K562 (cell line): ENCODE data around the gene UVRAG. TPM values are rescaled to one million over a fixed set of nuclear protein-coding genes. Genes with fewer than 3 reads are reported as not detected.

Experiments
- ARID1B ChIP-seq: fragments of 450-650 bp; IDR thresholded peaks from 2 replicates; pipeline ENCODE4 v1.6.1; 2016; ENCODE audit warnings: antibody characterized with exemption, mild to moderate bottlenecking, inconsistent platforms
- ATF1 ChIP-seq, 2 experiments: fragments of 450-650 bp in 1 of 2; IDR thresholded peaks; 2 replicates each; pipeline ENCODE4 v1.6.1; 2016; ENCODE audit warnings: missing compliant biosample characterization in 1 of 2, missing genetic modification characterization in 1 of 2
- BCL6 ChIP-seq: fragments of 250-450 bp; sonication (Bioruptor Pico); IDR thresholded peaks from 2 replicates; pipeline ENCODE4 v1.4.0; 2020
- BMI1 ChIP-seq: fragments of 150-350 bp; IDR thresholded peaks from 2 replicates; pipeline ENCODE4 v1.6.1; 2014; ENCODE audit warnings: low read length
- C11orf30 ChIP-seq: fragments of 450-650 bp; IDR thresholded peaks from 2 replicates; pipeline ENCODE4 v1.6.1; 2016; ENCODE audit warnings: low read depth, mild to moderate bottlenecking
- CBFA2T2 ChIP-seq: fragments of 450-650 bp; conservative IDR thresholded peaks from 2 replicates; pipeline ENCODE4 v1.6.1; 2017; ENCODE audit warnings: mild to moderate bottlenecking
- CSDE1 ChIP-seq, 2 experiments: fragments of 450-650 bp; IDR thresholded peaks; 2 replicates each; pipeline ENCODE4 v1.6.1; 2016; ENCODE audit warnings: mild to moderate bottlenecking in 1 of 2
- CXXC5 ChIP-seq: fragments of 250-450 bp; sonication (Bioruptor Pico); IDR thresholded peaks from 2 replicates; pipeline ENCODE4 v1.8.0; 2022; ENCODE audit warnings: inconsistent platforms, mild to moderate bottlenecking, moderate library complexity
- DPF2 ChIP-seq: fragments of 450-650 bp; IDR thresholded peaks from 2 replicates; pipeline ENCODE4 v1.6.1; 2016
- GABPB1 ChIP-seq: sonication (generic); formaldehyde crosslinking; IDR thresholded peaks from 2 replicates; pipeline ENCODE4 v1.8.0; 2022; ENCODE audit warnings: mild to moderate bottlenecking, missing genetic modification reagents
- HDAC2 ChIP-seq: fragments of 450-650 bp; IDR thresholded peaks from 2 replicates; pipeline ENCODE4 v1.6.1; 2016; ENCODE audit warnings: mild to moderate bottlenecking
- HNRNPLL ChIP-seq: fragments of 200-400 bp; formaldehyde crosslinking; IDR thresholded peaks from 2 replicates; pipeline ENCODE4 v1.6.1; 2017; ENCODE audit warnings: low read length, low read depth, mild to moderate bottlenecking; ENCODE audit not compliant: poor library complexity, severe bottlenecking
- KDM4B ChIP-seq, 2 experiments: fragments of 450-650 bp in 1 of 2; sonication (generic) in 1 of 2; IDR thresholded peaks; 2 replicates each; pipeline ENCODE4 v1.6.1; 2016 to 2017; ENCODE audit warnings: borderline replicate concordance in 2 of 2, antibody characterized with exemption in 1 of 2, low read depth in 1 of 2, mild to moderate bottlenecking in 1 of 2
- MEIS2 ChIP-seq: fragments of 450-650 bp; IDR thresholded peaks from 2 replicates; pipeline ENCODE4 v1.6.1; 2014; ENCODE audit warnings: mild to moderate bottlenecking; ENCODE audit not compliant: partially characterized antibody
- MYNN ChIP-seq, 2 experiments: sonication (generic); formaldehyde crosslinking in 1 of 2; IDR thresholded peaks; 2 replicates each; pipeline versions ENCODE4 v1.5.0 to v1.6.1; 2016 to 2020; ENCODE audit warnings: antibody characterized with exemption in 1 of 2, missing genetic modification reagents in 1 of 2
- NR2C2 ChIP-seq, 2 experiments: fragments of 200-800 bp in 1 of 2; sonication (Bioruptor generic) in 1 of 2; sonication (generic) in 1 of 2; formaldehyde crosslinking in 1 of 2; IDR thresholded peaks; 2 replicates each; pipeline versions ENCODE4 v1.6.1 to v1.8.0; 2016 to 2022; ENCODE audit warnings: mild to moderate bottlenecking in 1 of 2, missing compliant biosample characterization in 1 of 2, missing genetic modification characterization in 1 of 2, missing genetic modification reagents in 1 of 2
- SREBF1 ChIP-seq: fragments of 150-350 bp; IDR thresholded peaks from 2 replicates; pipeline ENCODE4 v1.6.1; 2014; ENCODE audit warnings: antibody characterized with exemption, low read depth, low read length, borderline replicate concordance
- SUPT5H ChIP-seq: fragments of 450-650 bp; IDR thresholded peaks from 2 replicates; pipeline ENCODE4 v1.6.1; 2016
- YY1 ChIP-seq, 3 experiments: IDR thresholded peaks; 2 replicates each; pipeline ENCODE4 v1.6.1; 2011; ENCODE audit warnings: low read length in 2 of 3, mild to moderate bottlenecking in 2 of 3, moderate library complexity in 2 of 3, borderline replicate concordance in 1 of 3, control low read depth in 1 of 3, low read depth in 1 of 3; ENCODE audit not compliant: insufficient read depth in 3 of 3, insufficient replicate concordance in 2 of 3, control insufficient read depth in 1 of 3, insufficient read length in 1 of 3; ENCODE audit errors: extremely low read depth in 1 of 3
- polyA plus RNA-seq, 8 experiments: library from polyadenylated mRNA; depleted of rRNA in 4 of 8; stranded (reverse) in 5 of 8; unstranded in 3 of 8; fragments of >200 nt; fragmentation: Nextera tagmentation in 2 of 8; fragmentation: Illumina TruSeq in 1 of 8; extraction: Ambion mirVana in 2 of 8; extraction: Trizol in 1 of 8; gene quantifications; 2 replicates each; pipeline versions ENCODE4 v1.2.1 to v1.2.3, GENCODE V29; 2011 to 2014; ENCODE audit warnings: inconsistent platforms in 1 of 8, missing spikeins in 1 of 8
- total RNA-seq, 7 experiments: library from RNA; depleted of rRNA in 6 of 7; stranded (reverse); fragments of >200 nt in 6 of 7; fragmentation: Illumina TruSeq in 2 of 7; extraction: Trizol in 2 of 7; gene quantifications; 2 replicates each; pipeline versions ENCODE4 v1.2.1 to v1.2.3, GENCODE V29; 2011 to 2021; ENCODE audit warnings: low replicate concordance in 1 of 7
- TF ChIP-seq, protein P1 (sequence below): sonication (generic); formaldehyde crosslinking; IDR thresholded peaks from 2 replicates; pipeline ENCODE4 v1.9.0; 2022; ENCODE audit warnings: mild to moderate bottlenecking, missing genetic modification reagents
- TF ChIP-seq, protein P2 (sequence below): fragments of 450-650 bp; IDR thresholded peaks from 2 replicates; pipeline ENCODE4 v1.6.1; 2017; ENCODE audit warnings: antibody characterized with exemption
- TF ChIP-seq, protein P3 (sequence below), 2 experiments: IDR thresholded peaks in 1 of 2; conservative IDR thresholded peaks in 1 of 2; 2 replicates each; pipeline ENCODE4 v1.6.1; 2016; ENCODE audit warnings: low read depth in 2 of 2, mild to moderate bottlenecking in 1 of 2, missing compliant biosample characterization in 1 of 2, missing genetic modification characterization in 1 of 2, moderate library complexity in 1 of 2

The UVRAG gene
- total and polyA plus RNA-seq, 9 of the 15 experiments (the other 6 are each of a cell fraction or from before 2014, with no cell fraction given): 3.1 to 17.8 (median 12.4) TPM

DNA sequence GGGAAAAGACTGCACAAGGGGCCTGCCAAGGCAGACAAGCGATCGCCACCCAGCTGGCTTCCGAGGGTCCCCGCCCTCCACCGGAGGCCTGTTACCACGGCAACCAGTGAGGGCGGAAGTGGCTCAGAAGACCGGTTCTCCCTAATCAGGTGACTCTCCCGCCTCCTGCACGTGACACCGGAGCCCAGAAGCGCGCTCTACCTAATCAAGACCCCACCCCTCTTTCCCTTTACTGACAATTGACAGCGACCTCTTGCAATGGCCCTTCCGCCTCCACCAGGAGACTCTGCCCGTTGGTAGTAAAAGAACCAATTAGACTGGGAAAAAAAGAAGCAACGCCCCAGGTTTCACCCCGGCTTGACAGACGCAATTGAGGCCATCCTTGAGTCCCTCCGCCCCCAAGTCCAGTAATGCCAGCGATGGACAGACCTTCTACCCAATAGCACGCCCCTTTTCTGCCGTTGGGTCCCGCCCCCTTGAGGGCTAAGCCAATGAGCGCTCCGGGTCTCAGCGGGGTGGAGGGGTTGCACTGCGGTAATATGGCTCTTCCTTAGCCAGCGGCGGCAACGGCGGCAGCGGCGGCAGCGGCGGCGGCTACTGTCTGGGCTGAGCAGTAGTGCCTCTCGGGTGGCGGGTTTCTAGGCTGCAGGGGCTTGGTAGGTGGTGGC, at the start of gene UVRAG (continued):
- TF ChIP-seq MYNN (IDR thresholded peaks at IDR 0.05) (no peak), MYNN (CRISPR knock-in tag; IDR thresholded peaks at IDR 0.05) (no peak), BCL6 (CRISPR knock-in tag) (no peak), HNRNPLL (peak; percentile 71), C11orf30 (peak; percentile 47), ATF1 (CRISPR knock-in tag; IDR thresholded peaks at IDR 0.05) (no peak), ATF1 (tag; IDR thresholded peaks at IDR 0.05) (peak; percentile 89), CBFA2T2 (peak; percentile 96), ARID1B (peak; percentile 17; the same call in 1 of the 2 replicates), CSDE1 (IDR thresholded peaks at IDR 0.05) (peak in 1 of 2 experiments; percentile 83; a peak in 1 of 4 replicates), SUPT5H (peak; percentile 82), BMI1 (peak; percentile 71; the same call in 1 of the 2 replicates), SREBF1 (peak; percentile 67; the same call in 1 of the 2 replicates), YY1 (IDR thresholded peaks at IDR 0.05; ENCODE audit: borderline replicate concordance in 1 of 3, control insufficient read depth in 1 of 3, extremely low read depth in 1 of 3, insufficient read depth in 3 of 3, insufficient read length in 1 of 3, insufficient replicate concordance in 2 of 3, low read depth in 1 of 3, low read length in 2 of 3) (peak in 2 of 3 experiments; percentile 71 to 85), GABPB1 (CRISPR knock-in tag) (peak; percentile 87), MEIS2 (peak; percentile 66), DPF2 (no peak), NR2C2 (CRISPR knock-in tag; IDR thresholded peaks at IDR 0.05) (0 out of 2 replicates have a peak, but pooled peaks have one; percentile 42), NR2C2 (tag; IDR thresholded peaks at IDR 0.05) (peak; percentile 92), KDM4B (IDR thresholded peaks at IDR 0.05; ENCODE audit: borderline replicate concordance in 2 of 2, low read depth in 1 of 2) (peak in 1 of 2 experiments; percentile 23; a peak in 1 of 4 replicates), HDAC2 (0 out of 2 replicates have a peak, but pooled peaks have one; percentile 79), CXXC5 (peak; percentile 90)
- TF ChIP-seq, protein P1, sequence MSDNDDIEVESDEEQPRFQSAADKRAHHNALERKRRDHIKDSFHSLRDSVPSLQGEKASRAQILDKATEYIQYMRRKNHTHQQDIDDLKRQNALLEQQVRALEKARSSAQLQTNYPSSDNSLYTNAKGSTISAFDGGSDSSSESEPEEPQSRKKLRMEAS (CRISPR knock-in tag): peak; percentile 85
- TF ChIP-seq, protein P2, sequence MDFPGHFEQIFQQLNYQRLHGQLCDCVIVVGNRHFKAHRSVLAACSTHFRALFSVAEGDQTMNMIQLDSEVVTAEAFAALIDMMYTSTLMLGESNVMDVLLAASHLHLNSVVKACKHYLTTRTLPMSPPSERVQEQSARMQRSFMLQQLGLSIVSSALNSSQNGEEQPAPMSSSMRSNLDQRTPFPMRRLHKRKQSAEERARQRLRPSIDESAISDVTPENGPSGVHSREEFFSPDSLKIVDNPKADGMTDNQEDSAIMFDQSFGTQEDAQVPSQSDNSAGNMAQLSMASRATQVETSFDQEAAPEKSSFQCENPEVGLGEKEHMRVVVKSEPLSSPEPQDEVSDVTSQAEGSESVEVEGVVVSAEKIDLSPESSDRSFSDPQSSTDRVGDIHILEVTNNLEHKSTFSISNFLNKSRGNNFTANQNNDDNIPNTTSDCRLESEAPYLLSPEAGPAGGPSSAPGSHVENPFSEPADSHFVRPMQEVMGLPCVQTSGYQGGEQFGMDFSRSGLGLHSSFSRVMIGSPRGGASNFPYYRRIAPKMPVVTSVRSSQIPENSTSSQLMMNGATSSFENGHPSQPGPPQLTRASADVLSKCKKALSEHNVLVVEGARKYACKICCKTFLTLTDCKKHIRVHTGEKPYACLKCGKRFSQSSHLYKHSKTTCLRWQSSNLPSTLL: peak; percentile 12; the same call in 1 of the 2 replicates
- TF ChIP-seq, protein P3, sequence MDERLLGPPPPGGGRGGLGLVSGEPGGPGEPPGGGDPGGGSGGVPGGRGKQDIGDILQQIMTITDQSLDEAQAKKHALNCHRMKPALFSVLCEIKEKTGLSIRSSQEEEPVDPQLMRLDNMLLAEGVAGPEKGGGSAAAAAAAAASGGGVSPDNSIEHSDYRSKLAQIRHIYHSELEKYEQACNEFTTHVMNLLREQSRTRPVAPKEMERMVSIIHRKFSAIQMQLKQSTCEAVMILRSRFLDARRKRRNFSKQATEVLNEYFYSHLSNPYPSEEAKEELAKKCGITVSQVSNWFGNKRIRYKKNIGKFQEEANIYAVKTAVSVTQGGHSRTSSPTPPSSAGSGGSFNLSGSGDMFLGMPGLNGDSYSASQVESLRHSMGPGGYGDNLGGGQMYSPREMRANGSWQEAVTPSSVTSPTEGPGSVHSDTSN (CRISPR knock-in tag; IDR thresholded peaks at IDR 0.05; ENCODE audit: low read depth): peak; percentile 90
- TF ChIP-seq, protein P3 (tag; conservative IDR thresholded peaks at IDR 0.05; ENCODE audit: low read depth): peak; percentile 99
